GM12878 (cell line): ENCODE results near the gene KCNK13. TPM values are rescaled to one million over a fixed set of nuclear protein-coding genes. Genes with fewer than 3 reads are reported as not detected.
A peak's percentile ranks its signal among the peaks of the same experiment; 100 is the strongest.

Experiments
- ATAC-seq: fragments of 200-7000 bp; cut with Tn5 transposase; 3 replicates; pipeline ENCODE4 v1.9.1; 2020; ENCODE audit warnings: mild to moderate bottlenecking, moderate library complexity
- BruUV-seq: library from RNA; stranded (reverse); fragments of 400-500 nt; replicated peaks from 2 replicates; lab custom pipeline; 2021; lab: Mats Ljungman, UMichigan
- CTCF ChIA-PET: fragments of 300-600 bp; sonication (Branson Sonifier 250); formaldehyde crosslinking; extraction: SDS; loops from one replicate; lab custom pipeline; 2021; ENCODE audit warnings: inconsistent platforms; lab: Yijun Ruan, JAX
- POLR2A ChIA-PET: fragments of 350-600 bp; formaldehyde crosslinking; extraction: SDS; loops from one replicate; lab custom pipeline; 2021; ENCODE audit warnings: inconsistent platforms; lab: Charles Lee
- RAD21 ChIA-PET: fragments of 300-600 bp; sonication (Branson Sonifier 250); formaldehyde crosslinking; loops from one replicate; lab custom pipeline; 2023; ENCODE audit warnings: antibody characterized with exemption; ENCODE audit not compliant: unreplicated experiment; lab: Charles Lee
- SMC1A ChIA-PET: fragments of 300-600 bp; sonication (Branson Sonifier 250); formaldehyde crosslinking; loops from one replicate; lab custom pipeline; 2023; ENCODE audit not compliant: unreplicated experiment, uncharacterized antibody; lab: Charles Lee
- DNase-seq: peaks from one replicate; pipeline ENCODE4 v3.0.0-alpha.2; 2011; ENCODE audit warnings: low read depth, low spot score
- FAIRE-seq: peaks from 3 replicates; lab custom pipeline; 2011; peaks lifted over from hg19 to GRCh38; lab: Jason Lieb, UNC
- H2AFZ ChIP-seq: 2 replicates; pipeline ENCODE4 v1.6.0; 2011; ENCODE audit warnings: low read depth, low read length, control low read depth; ENCODE audit not compliant: control insufficient read depth
- H3K27ac ChIP-seq: 2 replicates; pipeline ENCODE4 v1.5.1; 2011; ENCODE audit warnings: control low read depth; ENCODE audit not compliant: control insufficient read depth, insufficient read depth
- H3K27me3 ChIP-seq, 2 experiments: replicated peaks in 1 of 2; 2 replicates each; pipeline versions ENCODE4 v1.6.0 to v1.6.1; 2011; ENCODE audit warnings: low read length in 1 of 2; ENCODE audit not compliant: control insufficient read depth in 2 of 2, insufficient read depth in 2 of 2
- H3K36me3 ChIP-seq, 2 experiments: 2 replicates each; pipeline ENCODE4 v1.5.1; 2011; ENCODE audit warnings: low read length in 1 of 2; ENCODE audit not compliant: control insufficient read depth in 2 of 2, insufficient read depth in 2 of 2
- H3K4me1 ChIP-seq: 2 replicates; pipeline ENCODE4 v1.6.1; 2011; ENCODE audit warnings: mild to moderate bottlenecking, low read length, moderate library complexity, mixed read lengths; ENCODE audit not compliant: control insufficient read depth, insufficient read depth
- H3K4me2 ChIP-seq: 2 replicates; pipeline ENCODE4 v1.6.0; 2011; ENCODE audit warnings: control low read depth; ENCODE audit not compliant: control insufficient read depth, insufficient read depth
- H3K4me3 ChIP-seq: fragments of 200-600 bp; sonication (generic); 2 replicates; pipeline ENCODE4 v1.5.1; 2016
- H3K79me2 ChIP-seq: 2 replicates; pipeline ENCODE4 v1.6.0; 2011; ENCODE audit warnings: low read length; ENCODE audit not compliant: control insufficient read depth, insufficient read depth
- H3K9ac ChIP-seq: 2 replicates; pipeline ENCODE4 v1.8.0; 2011; ENCODE audit warnings: low read length, control low read depth, mixed read lengths; ENCODE audit not compliant: control insufficient read depth, insufficient read depth
- H3K9me3 ChIP-seq: replicated peaks from 3 replicates; pipeline ENCODE4 v1.5.1; 2011; ENCODE audit warnings: mild to moderate bottlenecking, low read length; ENCODE audit not compliant: control insufficient read depth, insufficient read depth
- H4K20me1 ChIP-seq: 2 replicates; pipeline ENCODE4 v1.6.0; 2011; ENCODE audit not compliant: control insufficient read depth, insufficient read depth
- CBX3 ChIP-seq: fragments of 200-600 bp; sonication (generic); IDR thresholded peaks from 2 replicates; pipeline ENCODE4 v1.6.1; 2016; ENCODE audit warnings: low read depth, borderline replicate concordance
- CHD4 ChIP-seq: fragments of 200-600 bp; sonication (generic); IDR thresholded peaks from 2 replicates; pipeline ENCODE4 v1.6.1; 2016; ENCODE audit warnings: mild to moderate bottlenecking
- DPF2 ChIP-seq: fragments of 450-650 bp; IDR thresholded peaks from 2 replicates; pipeline ENCODE4 v1.6.1; 2017; ENCODE audit warnings: mild to moderate bottlenecking
- EED ChIP-seq: sonication (generic); IDR thresholded peaks from 2 replicates; pipeline ENCODE4 v1.6.1; 2016; ENCODE audit warnings: antibody characterized with exemption, low read depth
- EGR1 ChIP-seq, 2 experiments: IDR thresholded peaks; 1 replicate in 1 of 2; 2 replicates in 1 of 2; pipeline ENCODE4 v1.6.1; 2011 to 2012; ENCODE audit warnings: low read depth in 2 of 2, low read length in 2 of 2, borderline replicate concordance in 1 of 2, mild to moderate bottlenecking in 1 of 2, moderate library complexity in 1 of 2
- HDAC6 ChIP-seq: fragments of 200-600 bp; sonication (generic); IDR thresholded peaks from one replicate; pipeline ENCODE4 v1.8.0; 2017; ENCODE audit warnings: antibody characterized with exemption; ENCODE audit not compliant: unreplicated experiment
- RAD21 ChIP-seq: IDR thresholded peaks from 2 replicates; pipeline ENCODE4 v1.6.1; 2011; ENCODE audit warnings: mild to moderate bottlenecking, low read depth, low read length, moderate library complexity; ENCODE audit not compliant: insufficient read depth
- RBBP5 ChIP-seq: fragments of 200-600 bp; sonication (generic); conservative IDR thresholded peaks from 2 replicates; pipeline ENCODE4 v1.6.1; 2016
- SREBF1 ChIP-seq: IDR thresholded peaks from 2 replicates; pipeline ENCODE4 v1.6.1; 2012; ENCODE audit warnings: mild to moderate bottlenecking, low read length
- STAT1 ChIP-seq: fragments of 450-650 bp; conservative IDR thresholded peaks from 2 replicates; pipeline ENCODE4 v1.6.1; 2014; ENCODE audit warnings: antibody characterized with exemption, mild to moderate bottlenecking
- SUPT20H ChIP-seq: IDR thresholded peaks from 2 replicates; pipeline ENCODE4 v1.6.1; 2011; ENCODE audit warnings: low read depth, mild to moderate bottlenecking, low read length, moderate library complexity, borderline replicate concordance; ENCODE audit not compliant: control insufficient read depth
- SUZ12 ChIP-seq: fragments of 200-600 bp; sonication (generic); IDR thresholded peaks from one replicate; pipeline ENCODE4 v1.6.1; 2018; ENCODE audit warnings: antibody characterized with exemption, mild to moderate bottlenecking; ENCODE audit not compliant: unreplicated experiment
- TBL1XR1 ChIP-seq: IDR thresholded peaks from 2 replicates; pipeline ENCODE4 v1.6.1; 2012; ENCODE audit warnings: low read depth, low read length, improper control_type of control experiment
- ZBTB4 ChIP-seq: fragments of 450-650 bp; formaldehyde crosslinking; IDR thresholded peaks from 2 replicates; pipeline ENCODE4 v1.4.0; 2022; ENCODE audit warnings: mild to moderate bottlenecking, moderate library complexity
- WGBS: methylation state at CpG from one replicate; pipeline ENCODE4 v1.1.6; 2016; ENCODE audit warnings: low lambda C conversion rate; ENCODE audit not compliant: insufficient replicate concordance, insufficient coverage; ENCODE audit errors: missing lambda C conversion rate; 5-methylcytosine and 5-hydroxymethylcytosine counted together
- in situ Hi-C: fragments of 300-500 bp; cut with MboI; formaldehyde crosslinking; loops from 9 replicates; pipeline ENCODE4 v1.14.3; 2018; ENCODE audit warnings: mixed read lengths
- intact Hi-C: fragments of 100-400 bp; cut with micrococcal nuclease; formaldehyde crosslinking; loops from one replicate; pipeline ENCODE4 v1.14.2; 2022; ENCODE audit not compliant: unreplicated experiment
- polyA plus RNA-seq, 11 experiments: library from polyadenylated mRNA; depleted of rRNA in 4 of 11; unstranded in 6 of 11; stranded (reverse) in 5 of 11; fragments of >200 nt; fragmentation: Nextera tagmentation in 4 of 11; fragmentation: Illumina TruSeq in 1 of 11; extraction: Ambion mirVana in 4 of 11; extraction: Trizol in 1 of 11; gene quantifications; 1 replicate in 1 of 11; 2 replicates in 10 of 11; pipeline versions ENCODE4 v1.2.1 to v1.2.3, GENCODE V29; 2011 to 2016; ENCODE audit warnings: inconsistent platforms in 2 of 11, missing spikeins in 2 of 11, low read depth in 1 of 11
- total RNA-seq, 4 experiments: library from RNA; depleted of rRNA in 3 of 4; stranded (reverse); fragments of >200 nt in 3 of 4; fragmentation: Illumina TruSeq in 1 of 4; extraction: Trizol in 1 of 4; gene quantifications; 2 replicates each; pipeline versions ENCODE4 v1.2.1 to v1.2.3, GENCODE V29; 2013 to 2021

Gene KCNK13
- total and polyA plus RNA-seq, 10 of the 15 experiments (the other 5 are each of a cell fraction or from before 2014, with no cell fraction given), result not detected

- TF ChIP-seq EGR1 (IDR thresholded peaks at IDR 0.05; ENCODE audit: borderline replicate concordance in 1 of 2, low read depth in 2 of 2, low read length in 2 of 2) (no peak), STAT1 (no peak), CHD4 (no peak), RBBP5 (no peak), EED (no peak), RAD21 (no peak), TBL1XR1 (no peak), CBX3 (no peak), DPF2 (no peak), SUPT20H (no peak), SREBF1 (no peak)
Measured at GRCh38 chr14:90060965-90061684, 669 bp upstream of the KCNK13 start (continued).

GRCh38 chr14:90062127-90062794 lies 467 bp downstream of the KCNK13 start:
- BruUV-seq, result no TSS peak
- H3K27ac ChIP-seq, result no peak overlapping the region
- TF ChIP-seq ZBTB4 (CRISPR knock-in tag), result no peak
- TF ChIP-seq HDAC6, result peak; percentile 47
- TF ChIP-seq SUZ12, result peak; percentile 42
- TF ChIP-seq, all 136 proteins: peak for 2
- WGBS, result 5% methylated on average over 61 of the region's 63 CpGs
- H3K36me3 ChIP-seq, result no peaks in the 10 kb centered on the region
- H3K4me2 ChIP-seq, result peak overlapping the region; percentile 84
- ChIA-PET CTCF (interaction anchor here (0.6 kb wide), 1 partner anchor 123 kb away, joined by 3 read pairs; no protein-coding TSS in a partner anchor), POLR2A (interaction anchor here (0.7 kb wide), 1 partner anchor 8 kb away, joined by 8 read pairs; no protein-coding TSS in a partner anchor), RAD21 (no interaction called here), SMC1A (interaction anchor here (1.3 kb wide), 1 partner anchor 173 kb away, joined by 3 read pairs; no protein-coding TSS in a partner anchor)
- in situ Hi-C loops (no loop called here), intact Hi-C loops (no loop called here)
- DNase-seq (no peak), FAIRE-seq (no peak), ATAC-seq (peak; percentile 10; the same call in 2 of the 3 replicates)
- H2AFZ ChIP-seq, result no peak overlapping the region; the same call in 1 of the 2 replicates
- H3K4me1 ChIP-seq, result peaks cover 16% of the 10 kb centered on the region
- H3K9me3 ChIP-seq, result peaks cover 3% of the 10 kb centered on the region; the same call in 2 of the 3 replicates
- H3K27me3 ChIP-seq, result peaks cover 19 to 30% of the 10 kb centered on the region in 2 experiments
- H3K9ac ChIP-seq, result no peak overlapping the region
- peak overlapping the region; percentile 44; the same call in 1 of the 2 replicates for H3K4me3 ChIP-seq
- no peaks in the 10 kb centered on the region for H3K79me2 ChIP-seq
- no peaks in the 10 kb centered on the region for H4K20me1 ChIP-seq
